NCI-H526 treated with DMSO at 0.1 percent for 48 hours (cell line): Measurements from ENCODE around the gene CCDC142.
"Not testable (repeated sequence)": the region's sequence is repeated elsewhere in the genome, so short reads cannot be mapped to it uniquely, and the experiment has no call there.

ENCODE experiments used
- DNase-seq: peaks from one replicate; lab custom pipeline; 2025; lab: John Stamatoyannopoulos, UW

CCDC142 gene

GRCh38 chr2:74471332-74472065 is 11.3 kb downstream of the CCDC142 start:
- DNase-seq, result no peak

GRCh38 chr2:74470742-74471141 is 12.1 kb downstream of the CCDC142 start:
- not testable (repeated sequence) for DNase-seq

- DNase-seq, result no peak
Measured at GRCh38 chr2:74464406-74464805, 18.4 kb downstream of the CCDC142 start.

GRCh38 chr2:74462786-74463105 is 20.1 kb downstream of the CCDC142 start:
- no peak for DNase-seq

- no peak for DNase-seq
Measured at GRCh38 chr2:74462054-74462785, 20.6 kb downstream of the CCDC142 start.

- DNase-seq, result no peak
Measured at GRCh38 chr2:74461187-74462053, 21.4 kb downstream of the CCDC142 start.

GRCh38 chr2:74460187-74460586 is 22.6 kb downstream of the CCDC142 start:
- DNase-seq, result not testable (repeated sequence)

- DNase-seq, result not testable (repeated sequence)
Measured at GRCh38 chr2:74459503-74460118, 23.2 kb downstream of the CCDC142 start.

GRCh38 chr2:74458938-74459363 is 23.8 kb downstream of the CCDC142 start:
- DNase-seq, result no peak

- peak; percentile 99 for DNase-seq
Measured at GRCh38 chr2:74458132-74458937, 24.5 kb downstream of the CCDC142 start, which contains the start of gene WBP1. Gene WBP1 (plus strand): TSS chr2:74458438. CDS start chr2:74458603, 165 bp downstream.

- peak; percentile 50 for DNase-seq
Measured at GRCh38 chr2:74457549-74458131, 25.2 kb downstream of the CCDC142 start.

- no peak for DNase-seq
Measured at GRCh38 chr2:74457129-74457548, 25.7 kb downstream of the CCDC142 start.

GRCh38 chr2:74454654-74455511 is 27.9 kb downstream of the CCDC142 start, which contains the start of gene INO80B:
Gene INO80B (plus strand): TSS chr2:74455087. CDS start chr2:74455117, 30 bp downstream.
- DNase-seq, result peak; percentile 96

- DNase-seq, result no peak
Measured at GRCh38 chr2:74450570-74451190, 32.1 kb downstream of the CCDC142 start.

GRCh38 chr2:74448771-74449170 is 34.0 kb downstream of the CCDC142 start:
- DNase-seq, result no peak

GRCh38 chr2:74447230-74447999 is 35.4 kb downstream of the CCDC142 start:
- DNase-seq, result no peak

GRCh38 chr2:74444498-74445318 is 38.1 kb downstream of the CCDC142 start:
- no peak for DNase-seq
